Loucy (cell line): ENCODE measurements around the gene IMMT.

ENCODE experiments used
- H2AFZ ChIP-seq: fragments of 200-600 bp; sonication (generic); 2 replicates; pipeline ENCODE4 v1.6.0; 2016; ENCODE audit warnings: antibody characterized with exemption, mild to moderate bottlenecking, low read length, moderate library complexity
- H3F3A ChIP-seq: fragments of 200-600 bp; 2 replicates; pipeline ENCODE4 v1.6.0; 2016; ENCODE audit warnings: antibody characterized with exemption, low read depth, mild to moderate bottlenecking
- H3K27me3 ChIP-seq: fragments of 200-600 bp; sonication (generic); 2 replicates; pipeline ENCODE4 v1.6.1; 2014; ENCODE audit warnings: low read length, mild to moderate bottlenecking; ENCODE audit not compliant: insufficient read depth, poor library complexity, severe bottlenecking
- H3K36me3 ChIP-seq: fragments of 200-600 bp; sonication (generic); 2 replicates; pipeline ENCODE4 v1.6.1; 2016; ENCODE audit warnings: low read length; ENCODE audit not compliant: insufficient read depth
- H3K4me1 ChIP-seq: fragments of 200-600 bp; sonication (generic); 2 replicates; pipeline ENCODE4 v1.5.1; 2014; ENCODE audit warnings: low read length, mild to moderate bottlenecking; ENCODE audit not compliant: insufficient read depth, poor library complexity, severe bottlenecking
- H3K4me2 ChIP-seq: fragments of 200-600 bp; sonication (generic); 2 replicates; pipeline ENCODE4 v1.6.0; 2014; ENCODE audit warnings: antibody characterized with exemption, low read length, low read depth, mild to moderate bottlenecking; ENCODE audit not compliant: poor library complexity, severe bottlenecking
- H3K4me3 ChIP-seq: fragments of 200-600 bp; sonication (generic); 2 replicates; pipeline ENCODE4 v1.5.1; 2014; ENCODE audit warnings: low read length, mild to moderate bottlenecking, mixed read lengths; ENCODE audit not compliant: poor library complexity, severe bottlenecking
- H3K79me2 ChIP-seq: fragments of 200-600 bp; sonication (generic); 2 replicates; pipeline ENCODE4 v1.6.1; 2014; ENCODE audit warnings: low read length; ENCODE audit not compliant: insufficient read depth
- H3K9ac ChIP-seq: fragments of 200-600 bp; sonication (generic); 2 replicates; pipeline ENCODE4 v1.6.0; 2014; ENCODE audit warnings: mild to moderate bottlenecking, low read depth, low read length, moderate library complexity; ENCODE audit not compliant: poor library complexity, severe bottlenecking
- H3K9me2 ChIP-seq: fragments of 200-600 bp; sonication (generic); replicated peaks from 2 replicates; pipeline ENCODE4 v1.6.1; 2016; ENCODE audit warnings: low read depth, low read length, mixed read lengths
- H3K9me3 ChIP-seq: fragments of 200-600 bp; sonication (generic); 2 replicates; pipeline ENCODE4 v1.6.1; 2014; ENCODE audit warnings: mild to moderate bottlenecking, antibody characterized with exemption, low read length, low read depth; ENCODE audit not compliant: insufficient read depth
- H4K20me1 ChIP-seq: fragments of 200-600 bp; sonication (generic); 2 replicates; pipeline ENCODE4 v1.6.0; 2014; ENCODE audit warnings: antibody characterized with exemption, low read length, mild to moderate bottlenecking; ENCODE audit not compliant: insufficient read depth, poor library complexity, severe bottlenecking
- CTCF ChIP-seq: fragments of 200-600 bp; sonication (generic); conservative IDR thresholded peaks from 2 replicates; pipeline ENCODE4 v1.5.1; 2014; ENCODE audit warnings: mild to moderate bottlenecking, antibody characterized with exemption, low read length
- EZH2phosphoT487 ChIP-seq: fragments of 200-600 bp; IDR thresholded peaks from 2 replicates; pipeline ENCODE4 v1.6.1; 2018; ENCODE audit warnings: antibody characterized with exemption, mild to moderate bottlenecking, moderate library complexity, borderline replicate concordance

Gene IMMT

DNA sequence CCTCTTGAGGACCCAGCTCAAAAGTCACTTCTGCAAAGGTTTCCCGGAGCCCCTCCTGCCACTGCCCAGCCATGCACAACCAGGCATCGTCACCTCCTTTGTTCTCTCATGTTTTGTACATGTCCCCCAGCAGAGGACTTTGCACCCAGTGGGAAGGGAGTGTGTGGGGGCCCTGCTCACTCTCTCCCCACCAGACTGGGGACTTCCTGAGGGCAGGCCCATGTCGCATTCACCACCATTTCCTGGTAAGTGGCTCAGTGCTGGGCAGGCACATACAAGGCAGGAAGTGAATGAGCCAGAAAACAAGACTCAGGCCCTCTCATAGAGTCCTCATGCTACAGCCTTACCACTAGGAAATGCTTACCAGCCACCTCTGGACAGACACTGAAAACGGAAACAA, 22.9 kb upstream of the IMMT start:
- no peak overlapping the region for H2AFZ ChIP-seq
- no peak overlapping the region for H3K9ac ChIP-seq
- H3K27me3 ChIP-seq, result no peaks in the 10 kb centered on the region
- no peaks in the 10 kb centered on the region for H3K4me1 ChIP-seq
- no peaks in the 10 kb centered on the region for H4K20me1 ChIP-seq
- no peak overlapping the region for H3K4me3 ChIP-seq
- no peaks in the 10 kb centered on the region for H3F3A ChIP-seq
- H3K9me3 ChIP-seq, result no peaks in the 10 kb centered on the region
- no peak overlapping the region for H3K4me2 ChIP-seq
- TF ChIP-seq EZH2phosphoT487, result no peak
- peaks cover 13% of the 10 kb centered on the region; the same call in 1 of the 2 replicates for H3K36me3 ChIP-seq
- H3K9me2 ChIP-seq, result no peaks in the 10 kb centered on the region
- no peaks in the 10 kb centered on the region for H3K79me2 ChIP-seq

DNA sequence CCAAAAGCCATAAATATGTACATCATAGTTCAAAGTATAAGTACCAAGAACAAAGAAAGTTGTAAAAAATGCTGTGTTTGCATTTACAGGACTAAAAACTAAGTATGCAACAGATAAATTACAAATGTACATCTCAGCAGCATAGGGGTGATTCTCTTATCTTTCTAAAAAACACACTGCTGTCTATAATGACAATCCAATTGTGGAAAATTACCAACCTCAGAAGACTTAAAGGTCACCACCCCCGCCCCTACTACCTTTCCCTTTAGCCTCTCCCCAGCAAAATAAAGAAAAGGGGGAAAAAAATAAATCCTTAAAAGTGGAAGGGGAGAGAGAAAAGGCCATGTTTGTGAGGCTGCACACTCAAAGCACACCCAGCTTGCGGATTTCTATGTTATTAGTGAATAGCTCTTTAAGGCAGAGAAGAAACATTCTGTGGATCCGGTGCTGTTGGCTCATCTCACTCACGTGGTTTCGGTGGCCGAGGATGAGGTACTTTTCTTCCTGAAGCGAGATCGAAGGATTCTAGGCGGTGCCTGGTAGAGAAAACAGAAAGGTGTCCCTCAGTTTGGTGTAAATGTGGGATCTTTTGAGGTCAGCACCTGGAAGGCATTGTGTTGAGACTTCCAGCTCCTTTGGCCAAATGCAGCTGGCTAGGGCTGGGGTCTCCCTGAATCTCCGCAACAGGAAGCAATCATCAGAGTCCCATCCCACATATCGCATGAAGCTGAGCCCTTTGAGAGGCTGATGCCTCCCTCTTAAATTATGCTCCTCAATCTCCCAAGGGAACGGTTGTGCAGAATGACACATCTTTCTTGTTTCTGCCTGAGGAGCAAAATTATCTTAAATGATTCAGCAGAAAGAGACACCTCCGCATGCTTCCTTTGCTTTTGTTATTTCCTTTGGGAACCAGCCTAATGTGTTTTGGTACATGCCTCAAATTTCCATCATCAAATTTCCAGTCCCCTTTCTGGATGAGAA, 21.6 kb upstream of the IMMT start:
- Histone ChIP-seq H3K9me3 (no peaks in the 10 kb centered on the region), H4K20me1 (no peaks in the 10 kb centered on the region), H3K4me3 (no peak overlapping the region), H3K4me2 (no peak overlapping the region), H3K27me3 (no peaks in the 10 kb centered on the region), H3K9ac (no peak overlapping the region), H3K4me1 (no peaks in the 10 kb centered on the region), H3F3A (no peaks in the 10 kb centered on the region), H3K36me3 (peaks cover 24% of the 10 kb centered on the region; the same call in 1 of the 2 replicates), H3K79me2 (no peaks in the 10 kb centered on the region), H2AFZ (no peak overlapping the region), H3K9me2 (no peaks in the 10 kb centered on the region)
- no peak for TF ChIP-seq EZH2phosphoT487
- no peak for TF ChIP-seq CTCF

- Histone ChIP-seq H3K9me2 (no peaks in the 10 kb centered on the region), H3K79me2 (no peaks in the 10 kb centered on the region), H3K4me1 (no peaks in the 10 kb centered on the region), H4K20me1 (no peaks in the 10 kb centered on the region), H3F3A (no peaks in the 10 kb centered on the region), H3K9me3 (no peaks in the 10 kb centered on the region), H3K9ac (no peak overlapping the region), H3K27me3 (no peaks in the 10 kb centered on the region), H3K4me3 (no peak overlapping the region), H2AFZ (no peak overlapping the region), H3K36me3 (peaks cover 41% of the 10 kb centered on the region), H3K4me2 (no peak overlapping the region)
- TF ChIP-seq EZH2phosphoT487, result no peak
- TF ChIP-seq CTCF, result no peak
Observed at GRCh38 chr2:86214503-86214832, 19.2 kb upstream of the IMMT start.
